OCI-LY7 (cell line): ENCODE results near the gene ZNF672. TPM values are rescaled to one million over a fixed set of nuclear protein-coding genes. Genes with fewer than 3 reads are reported as not detected.
"Not testable (repeated sequence)": the region's sequence is repeated elsewhere in the genome, so short reads cannot be mapped to it uniquely, and the experiment has no call there.

Experiments used
- BruUV-seq: library from RNA; stranded (reverse); fragments of 400-500 nt; replicated peaks from 2 replicates; lab custom pipeline; 2021; lab: Mats Ljungman, UMichigan
- CTCF ChIA-PET: fragments of 300-600 bp; sonication (Branson Sonifier 250); formaldehyde crosslinking; loops from one replicate; lab custom pipeline; 2022; ENCODE audit warnings: antibody characterized with exemption; ENCODE audit not compliant: unreplicated experiment; lab: Charles Lee
- POLR2A ChIA-PET: fragments of 300-600 bp; sonication (Branson Sonifier 250); formaldehyde crosslinking; loops from one replicate; lab custom pipeline; 2022; ENCODE audit warnings: antibody characterized with exemption; lab: Charles Lee
- DNase-seq: peaks from one replicate; pipeline ENCODE4 v3.0.0-alpha.2; 2015; ENCODE audit warnings: low spot score
- H2AFZ ChIP-seq: fragments of 200-600 bp; sonication (generic), shearing (Covaris generic); 2 replicates; pipeline ENCODE4 v1.6.1; 2014; ENCODE audit warnings: mild to moderate bottlenecking, antibody characterized with exemption, low read length, moderate library complexity
- H3K27ac ChIP-seq: fragments of 200-600 bp; sonication (generic); 2 replicates; pipeline ENCODE4 v1.5.1; 2014; ENCODE audit warnings: mixed run types, low read depth, mild to moderate bottlenecking, moderate library complexity, low read length, inconsistent platforms; ENCODE audit not compliant: poor library complexity, severe bottlenecking
- H3K36me3 ChIP-seq: fragments of 200-600 bp; sonication (generic); 2 replicates; pipeline ENCODE4 v1.6.1; 2014; ENCODE audit warnings: mild to moderate bottlenecking, antibody characterized with exemption, low read length, moderate library complexity, mixed read lengths; ENCODE audit not compliant: insufficient read depth
- H3K4me1 ChIP-seq: fragments of 200-600 bp; sonication (generic); 2 replicates; pipeline ENCODE4 v1.5.1; 2014; ENCODE audit warnings: mild to moderate bottlenecking, low read length; ENCODE audit not compliant: insufficient read depth, poor library complexity, severe bottlenecking
- H3K4me2 ChIP-seq: fragments of 200-600 bp; sonication (generic); 2 replicates; pipeline ENCODE4 v1.6.1; 2014; ENCODE audit warnings: mild to moderate bottlenecking, low read length
- H3K4me3 ChIP-seq: fragments of 200-600 bp; sonication (generic); 2 replicates; pipeline ENCODE4 v1.5.1; 2014; ENCODE audit warnings: mild to moderate bottlenecking, low read depth, low read length; ENCODE audit not compliant: poor library complexity, severe bottlenecking
- H3K79me2 ChIP-seq: fragments of 200-600 bp; sonication (generic); 2 replicates; pipeline ENCODE4 v1.6.1; 2016; ENCODE audit warnings: low read depth, mild to moderate bottlenecking, low read length, moderate library complexity, mixed read lengths; ENCODE audit not compliant: insufficient read depth
- H3K9me2 ChIP-seq: fragments of 200-600 bp; sonication (generic); 2 replicates; pipeline ENCODE4 v1.6.1; 2016; ENCODE audit warnings: mild to moderate bottlenecking, low read length, mixed read lengths; ENCODE audit not compliant: insufficient read depth
- H3K9me3 ChIP-seq: fragments of 200-600 bp; sonication (generic); 2 replicates; pipeline ENCODE4 v1.6.1; 2014; ENCODE audit warnings: mild to moderate bottlenecking, mixed run types, low read length, mixed read lengths
- H4K20me1 ChIP-seq: fragments of 200-600 bp; sonication (generic); 2 replicates; pipeline ENCODE4 v1.6.1; 2014; ENCODE audit warnings: mild to moderate bottlenecking, antibody characterized with exemption, low read length, moderate library complexity, mixed read lengths; ENCODE audit not compliant: insufficient read depth
- EZH2phosphoT487 ChIP-seq: fragments of 200-600 bp; sonication (generic); IDR thresholded peaks from 2 replicates; pipeline ENCODE4 v1.6.1; 2018; ENCODE audit warnings: low read depth, borderline replicate concordance, mild to moderate bottlenecking, mixed run types, antibody characterized with exemption, low read length, moderate library complexity, mixed read lengths
- intact Hi-C: fragments of 100-400 bp; cut with micrococcal nuclease; formaldehyde crosslinking; loops from one replicate; pipeline ENCODE4 v1.10.0; 2022; ENCODE audit not compliant: unreplicated experiment
- total RNA-seq, 2 experiments: library from RNA; depleted of rRNA in 1 of 2; stranded (reverse); fragments of >200 nt in 1 of 2; shearing (Covaris generic) in 1 of 2; gene quantifications; 2 replicates each; pipeline ENCODE4 v1.2.3, GENCODE V29; 2014 to 2022
- TF ChIP-seq, protein P1 (sequence below): fragments of 200-600 bp; sonication (generic); conservative IDR thresholded peaks from 2 replicates; pipeline ENCODE4 v1.5.1; 2014; ENCODE audit warnings: mild to moderate bottlenecking, antibody characterized with exemption, low read length, moderate library complexity, mixed read lengths

The ZNF672 gene
- total RNA-seq, 2 experiments from 2014 or later, result 52.7 to 56.1 TPM

DNA sequence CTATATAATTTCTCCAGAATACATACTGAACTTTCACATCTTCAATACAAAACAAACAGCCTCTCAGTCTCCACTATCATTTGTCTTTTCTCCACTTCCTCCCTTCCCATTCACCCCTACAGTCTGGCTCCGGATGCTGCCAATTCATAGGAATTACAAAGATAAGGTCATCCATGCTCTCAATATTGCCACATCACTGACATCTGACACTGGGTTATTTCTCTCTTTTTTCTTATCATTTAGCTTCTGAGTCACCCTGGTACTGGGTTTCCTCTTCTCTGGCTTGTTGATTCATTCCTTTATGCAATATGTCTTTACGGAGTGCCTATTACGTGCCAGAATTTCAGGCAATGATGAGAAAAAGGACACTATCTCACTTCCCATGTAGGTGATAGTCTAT lies 9.2 kb upstream of the ZNF672 start:
- POLR2A ChIA-PET, result interaction anchor here (1.0 to 5.4 kb wide), 4 partner anchors 9 to 85 kb away, joined by 3 to 70 read pairs (median 6); partner anchors contain the start of genes ZNF672 and ZNF692

DNA sequence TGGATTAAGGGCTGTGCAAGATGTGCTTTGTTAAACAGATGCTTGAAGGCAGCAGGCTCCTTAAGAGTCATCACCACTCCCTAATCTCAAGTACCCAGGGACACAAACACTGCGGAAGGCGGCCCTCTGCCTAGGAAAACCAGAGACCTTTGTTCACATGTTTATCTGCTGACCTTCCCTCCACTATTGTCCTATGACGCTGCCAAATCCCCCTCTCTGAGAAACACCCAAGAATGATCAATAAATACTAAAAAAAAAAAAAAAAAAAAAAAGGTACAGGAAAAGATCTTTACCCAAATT lies 7.4 kb upstream of the ZNF672 start:
- H4K20me1 ChIP-seq, H3K4me3 ChIP-seq, BruUV-seq, H3K27ac ChIP-seq, H3K4me2 ChIP-seq, H3K79me2 ChIP-seq, DNase-seq, H2AFZ ChIP-seq, CTCF ChIA-PET, H3K9me2 ChIP-seq, H3K36me3 ChIP-seq, intact Hi-C loops, H3K9me3 ChIP-seq: not testable (repeated sequence)
- peaks cover 18% of the 10 kb centered on the region for H3K4me1 ChIP-seq
- POLR2A ChIA-PET, result interaction anchor here (1.3 kb wide), 1 partner anchor 28 kb away, joined by 4 read pairs; the partner anchor contains the start of gene ZNF692

More for the DNA sequence above, 9.2 kb upstream of the ZNF672 start:
- no peak overlapping the region for H3K27ac ChIP-seq
- CTCF ChIA-PET, result interaction anchor here (0.6 kb wide), 2 partner anchors 9 to 30 kb away, joined by 3 read pairs; partner anchors contain the start of gene ZNF692
- H3K9me3 ChIP-seq, result no peaks in the 10 kb centered on the region
- H3K4me2 ChIP-seq, result no peak overlapping the region
- no TSS peak for BruUV-seq
- DNase-seq, result no peak
- peaks cover 10% of the 10 kb centered on the region; the same call in 1 of the 2 replicates for H3K79me2 ChIP-seq
- no peaks in the 10 kb centered on the region for H4K20me1 ChIP-seq
- no peak overlapping the region for H2AFZ ChIP-seq
- H3K36me3 ChIP-seq, result peaks cover 1% of the 10 kb centered on the region; the same call in 1 of the 2 replicates
- intact Hi-C loops, result no loop called here
- TF ChIP-seq EZH2phosphoT487, result no peak
- TF ChIP-seq, protein P1, sequence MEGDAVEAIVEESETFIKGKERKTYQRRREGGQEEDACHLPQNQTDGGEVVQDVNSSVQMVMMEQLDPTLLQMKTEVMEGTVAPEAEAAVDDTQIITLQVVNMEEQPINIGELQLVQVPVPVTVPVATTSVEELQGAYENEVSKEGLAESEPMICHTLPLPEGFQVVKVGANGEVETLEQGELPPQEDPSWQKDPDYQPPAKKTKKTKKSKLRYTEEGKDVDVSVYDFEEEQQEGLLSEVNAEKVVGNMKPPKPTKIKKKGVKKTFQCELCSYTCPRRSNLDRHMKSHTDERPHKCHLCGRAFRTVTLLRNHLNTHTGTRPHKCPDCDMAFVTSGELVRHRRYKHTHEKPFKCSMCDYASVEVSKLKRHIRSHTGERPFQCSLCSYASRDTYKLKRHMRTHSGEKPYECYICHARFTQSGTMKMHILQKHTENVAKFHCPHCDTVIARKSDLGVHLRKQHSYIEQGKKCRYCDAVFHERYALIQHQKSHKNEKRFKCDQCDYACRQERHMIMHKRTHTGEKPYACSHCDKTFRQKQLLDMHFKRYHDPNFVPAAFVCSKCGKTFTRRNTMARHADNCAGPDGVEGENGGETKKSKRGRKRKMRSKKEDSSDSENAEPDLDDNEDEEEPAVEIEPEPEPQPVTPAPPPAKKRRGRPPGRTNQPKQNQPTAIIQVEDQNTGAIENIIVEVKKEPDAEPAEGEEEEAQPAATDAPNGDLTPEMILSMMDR, result no peak
- peaks cover 19% of the 10 kb centered on the region for H3K4me1 ChIP-seq
- H3K9me2 ChIP-seq, result no peaks in the 10 kb centered on the region
- H3K4me3 ChIP-seq, result no peak overlapping the region

DNA sequence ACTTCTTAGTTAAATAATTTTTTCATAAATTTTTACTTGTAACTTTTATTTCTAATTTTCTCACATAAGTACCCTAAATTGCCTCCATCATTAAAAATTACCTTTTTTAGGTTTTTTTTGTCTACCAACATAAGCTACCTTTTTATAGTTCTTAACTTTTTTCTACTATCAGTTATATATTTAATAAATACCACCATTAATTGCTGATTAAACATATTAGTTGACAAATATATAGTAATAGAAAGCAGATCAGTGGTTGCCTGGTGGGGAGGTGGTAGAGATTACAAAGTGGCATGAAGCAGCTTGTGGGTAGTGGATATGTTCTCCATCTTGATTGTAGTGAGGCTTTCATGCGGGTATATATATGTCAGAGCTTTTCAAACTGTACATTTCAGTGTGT lies 6.2 kb upstream of the ZNF672 start:
- POLR2A ChIA-PET, result interaction anchor here (1.3 to 1.4 kb wide), 3 partner anchors 9 to 29 kb away, joined by 3 to 4 read pairs (median 4); partner anchors contain the start of gene ZNF692
- Histone ChIP-seq H3K27ac (no peak overlapping the region), H3K36me3 (no peaks in the 10 kb centered on the region), H3K9me3 (no peaks in the 10 kb centered on the region), H3K4me3 (no peak overlapping the region), H4K20me1 (no peaks in the 10 kb centered on the region), H3K9me2 (no peaks in the 10 kb centered on the region), H3K4me1 (peaks cover 15% of the 10 kb centered on the region), H2AFZ (no peak overlapping the region), H3K4me2 (no peak overlapping the region), H3K79me2 (no peaks in the 10 kb centered on the region)
- CTCF ChIA-PET, result no interaction called here
- no TSS peak for BruUV-seq
- no peak for DNase-seq
- TF ChIP-seq, protein P1, result no peak
- TF ChIP-seq EZH2phosphoT487, result no peak
- intact Hi-C loops, result no loop called here
